CD14-positive monocyte (primary cell): Measurements from ENCODE around the gene KLHL13. TPM values are rescaled to one million over a fixed set of nuclear protein-coding genes. Genes with fewer than 3 reads are reported as not detected.

Source experiments
- DNase-seq, 3 donors: peaks; one replicate each; pipeline ENCODE4 v3.0.0-alpha.2; 2011 to 2022
- H2AFZ ChIP-seq: 2 replicates; pipeline ENCODE4 v1.6.0; 2012; ENCODE audit warnings: mild to moderate bottlenecking, low read depth, low read length, inconsistent platforms; ENCODE audit not compliant: insufficient read depth, poor library complexity, severe bottlenecking
- H3K27ac ChIP-seq, 2 donors: 1 replicate in 1 of 2; 2 replicates in 1 of 2; pipeline ENCODE4 v1.5.1; 2012 to 2013; ENCODE audit warnings: low read length in 2 of 2, control low read depth in 1 of 2, inconsistent platforms in 1 of 2, low read depth in 1 of 2, mild to moderate bottlenecking in 1 of 2
- H3K27me3 ChIP-seq, 2 donors: one replicate each; pipeline versions ENCODE4 v1.6.0 to v1.6.1; 2011 to 2013; ENCODE audit warnings: low read length in 2 of 2; ENCODE audit not compliant: control insufficient read depth in 2 of 2, insufficient read depth in 2 of 2
- H3K36me3 ChIP-seq, 2 donors: replicated peaks in 1 of 2; 1 replicate in 1 of 2; 2 replicates in 1 of 2; pipeline versions ENCODE4 v1.5.1 to v1.6.1; 2012 to 2013; ENCODE audit warnings: low read length in 2 of 2, control low read depth in 1 of 2, inconsistent platforms in 1 of 2, mild to moderate bottlenecking in 1 of 2; ENCODE audit not compliant: insufficient read depth in 2 of 2, control insufficient read depth in 1 of 2
- H3K4me1 ChIP-seq, 2 donors: 1 replicate in 1 of 2; 2 replicates in 1 of 2; pipeline versions ENCODE4 v1.5.1 to v1.6.1; 2012 to 2013; ENCODE audit warnings: low read length in 2 of 2, control low read depth in 1 of 2, inconsistent platforms in 1 of 2, mild to moderate bottlenecking in 1 of 2, moderate library complexity in 1 of 2; ENCODE audit not compliant: insufficient read depth in 2 of 2, control insufficient read depth in 1 of 2
- H3K4me2 ChIP-seq: replicated peaks from 2 replicates; pipeline ENCODE3; 2012; ENCODE audit warnings: low read length, moderate library complexity, mild to moderate bottlenecking; ENCODE audit not compliant: poor library complexity, severe bottlenecking; ENCODE audit errors: extremely low read depth
- H3K4me3 ChIP-seq, 3 experiments: fragments of 200-600 bp in 1 of 3; sonication (generic) in 1 of 3; replicated peaks in 1 of 3; 1 replicate in 2 of 3; 2 replicates in 1 of 3; pipeline ENCODE4 v1.5.1; 2011 to 2013; ENCODE audit warnings: low read length in 3 of 3, mild to moderate bottlenecking in 3 of 3, control low read depth in 2 of 3, low read depth in 2 of 3, inconsistent platforms in 1 of 3, moderate library complexity in 1 of 3
- H3K79me2 ChIP-seq: 2 replicates; pipeline ENCODE4 v1.6.0; 2012; ENCODE audit warnings: mild to moderate bottlenecking, control low read depth, inconsistent platforms, low read length, moderate library complexity; ENCODE audit not compliant: insufficient read depth
- H3K9ac ChIP-seq: 2 replicates; pipeline ENCODE4 v1.6.0; 2017; ENCODE audit warnings: low read length, mild to moderate bottlenecking; ENCODE audit not compliant: insufficient read depth, poor library complexity, severe bottlenecking
- H3K9me3 ChIP-seq, 2 donors: replicated peaks in 1 of 2; 1 replicate in 1 of 2; 2 replicates in 1 of 2; pipeline versions ENCODE4 v1.5.1 to v1.6.1; 2012 to 2013; ENCODE audit warnings: low read length in 2 of 2, control low read depth in 1 of 2; ENCODE audit not compliant: control insufficient read depth in 1 of 2, insufficient read depth in 1 of 2
- H4K20me1 ChIP-seq: 2 replicates; pipeline ENCODE4 v1.6.0; 2012; ENCODE audit warnings: mild to moderate bottlenecking, low read length, control low read depth, moderate library complexity; ENCODE audit not compliant: insufficient read depth
- H3K27ac Mint-ChIP-seq, 7 donors: one replicate each; pipeline ENCODE4 v1.8.0; 2020; ENCODE audit warnings: mild to moderate bottlenecking in 7 of 7, mixed read lengths in 7 of 7, moderate library complexity in 6 of 7, inconsistent platforms in 2 of 7
- H3K27me3 Mint-ChIP-seq, 3 donors: one replicate each; pipeline ENCODE4 v1.8.0; 2021 to 2022; ENCODE audit warnings: low read depth in 3 of 3, mild to moderate bottlenecking in 3 of 3, mixed read lengths in 3 of 3, moderate library complexity in 3 of 3, inconsistent platforms in 1 of 3
- H3K36me3 Mint-ChIP-seq, 2 donors: one replicate each; pipeline ENCODE4 v1.8.0; 2020; ENCODE audit warnings: mixed read lengths in 2 of 2, inconsistent platforms in 1 of 2, mild to moderate bottlenecking in 1 of 2
- H3K4me1 Mint-ChIP-seq: one replicate; pipeline ENCODE4 v1.8.0; 2020; ENCODE audit warnings: mild to moderate bottlenecking, mixed read lengths
- H3K4me3 Mint-ChIP-seq, 2 donors: one replicate each; pipeline ENCODE4 v1.8.0; 2020; ENCODE audit warnings: mild to moderate bottlenecking in 2 of 2, mixed read lengths in 2 of 2, moderate library complexity in 1 of 2
- H3K9me3 Mint-ChIP-seq, 7 donors: one replicate each; pipeline ENCODE4 v1.8.0; 2020 to 2022; ENCODE audit warnings: mixed read lengths in 7 of 7, mild to moderate bottlenecking in 6 of 7, moderate library complexity in 6 of 7, inconsistent platforms in 2 of 7
- WGBS: methylation state at CpG from one replicate; pipeline ENCODE4 v1.1.5; 2013; ENCODE audit warnings: missing lambda C conversion rate; ENCODE audit not compliant: insufficient coverage; 5-methylcytosine and 5-hydroxymethylcytosine counted together
- intact Hi-C, 2 donors: fragments of 100-400 bp; cut with micrococcal nuclease; formaldehyde crosslinking; loops; one replicate each; pipeline versions ENCODE4 v1.15.0 to v1.15.1; 2023
- polyA plus RNA-seq, 3 donors: library from polyadenylated mRNA; depleted of rRNA in 1 of 3; unstranded in 2 of 3; stranded (reverse) in 1 of 3; fragments of 300-500 nt in 2 of 3; fragments of >200 nt in 1 of 3; fragmentation: Illumina TruSeq in 2 of 3; gene quantifications; 1 replicate in 2 of 3; 2 replicates in 1 of 3; pipeline ENCODE4 v1.2.3, GENCODE V29; 2012 to 2021
- TF ChIP-seq, protein P1 (sequence below): fragments of 200-600 bp; IDR thresholded peaks from one replicate; pipeline ENCODE4 v1.8.0; 2022; ENCODE audit warnings: antibody characterized with exemption, mild to moderate bottlenecking

KLHL13 gene
- polyA plus RNA-seq, 3 donors: 0.05 to 0.41 (median 0.10) TPM

- Mint-ChIP-seq H3K27ac (no peak overlapping the region), H3K9me3 (no peaks in the 10 kb centered on the region), H3K4me1 (no peaks in the 10 kb centered on the region), H3K4me3 (no peak overlapping the region), H3K36me3 (no peaks in the 10 kb centered on the region), H3K27me3 (peaks cover 0 to 10% (median 0%) of the 10 kb centered on the region in 3 donors)
- Histone ChIP-seq H3K4me3 (no peak overlapping the region), H3K9me3 (no peaks in the 10 kb centered on the region), H3K4me2 (no peak overlapping the region), H3K4me1 (no peaks in the 10 kb centered on the region), H3K27ac (no peak overlapping the region), H3K9ac (no peak overlapping the region), H3K79me2 (no peaks in the 10 kb centered on the region), H3K27me3 (no peaks in the 10 kb centered on the region), H3K36me3 (no peaks in the 10 kb centered on the region), H2AFZ (no peak overlapping the region), H4K20me1 (no peaks in the 10 kb centered on the region)
- no peak for DNase-seq
- intact Hi-C loops: no loop called here
- TF ChIP-seq, protein P1, sequence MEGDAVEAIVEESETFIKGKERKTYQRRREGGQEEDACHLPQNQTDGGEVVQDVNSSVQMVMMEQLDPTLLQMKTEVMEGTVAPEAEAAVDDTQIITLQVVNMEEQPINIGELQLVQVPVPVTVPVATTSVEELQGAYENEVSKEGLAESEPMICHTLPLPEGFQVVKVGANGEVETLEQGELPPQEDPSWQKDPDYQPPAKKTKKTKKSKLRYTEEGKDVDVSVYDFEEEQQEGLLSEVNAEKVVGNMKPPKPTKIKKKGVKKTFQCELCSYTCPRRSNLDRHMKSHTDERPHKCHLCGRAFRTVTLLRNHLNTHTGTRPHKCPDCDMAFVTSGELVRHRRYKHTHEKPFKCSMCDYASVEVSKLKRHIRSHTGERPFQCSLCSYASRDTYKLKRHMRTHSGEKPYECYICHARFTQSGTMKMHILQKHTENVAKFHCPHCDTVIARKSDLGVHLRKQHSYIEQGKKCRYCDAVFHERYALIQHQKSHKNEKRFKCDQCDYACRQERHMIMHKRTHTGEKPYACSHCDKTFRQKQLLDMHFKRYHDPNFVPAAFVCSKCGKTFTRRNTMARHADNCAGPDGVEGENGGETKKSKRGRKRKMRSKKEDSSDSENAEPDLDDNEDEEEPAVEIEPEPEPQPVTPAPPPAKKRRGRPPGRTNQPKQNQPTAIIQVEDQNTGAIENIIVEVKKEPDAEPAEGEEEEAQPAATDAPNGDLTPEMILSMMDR: no peak
- no CpG with 5 or more reads among the region's 1 CpG for WGBS
These were observed 36.7 kb upstream of the KLHL13 start for GRCh38 chrX:118153270-118153669.

DNA sequence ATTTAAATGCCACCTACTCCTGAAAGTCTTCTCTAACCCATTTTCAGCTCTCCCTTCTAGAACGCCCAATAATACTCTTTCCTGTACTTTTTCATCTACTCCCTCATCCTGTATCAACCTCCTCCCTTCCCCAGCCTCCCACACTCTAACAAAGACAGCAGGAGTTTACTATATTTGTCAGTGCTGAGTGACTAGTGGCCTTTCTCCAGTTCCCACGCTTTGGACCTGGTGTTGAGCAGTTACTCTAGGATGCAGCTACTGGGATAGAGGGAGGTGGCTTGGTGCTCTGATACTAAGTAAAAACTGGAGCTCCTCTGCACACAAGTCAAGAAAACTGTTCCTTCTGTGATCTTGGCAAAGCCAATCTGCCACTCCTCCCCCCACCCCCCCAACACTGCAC is 36.1 kb upstream of the KLHL13 start:
- no peak overlapping the region for H3K27ac Mint-ChIP-seq
- H3K27ac ChIP-seq: no peak overlapping the region

More for the DNA sequence above, 36.1 kb upstream of the KLHL13 start:
- Histone ChIP-seq H4K20me1 (no peaks in the 10 kb centered on the region), H2AFZ (no peak overlapping the region), H3K9ac (no peak overlapping the region), H3K4me2 (no peak overlapping the region), H3K36me3 (no peaks in the 10 kb centered on the region), H3K4me1 (no peaks in the 10 kb centered on the region), H3K79me2 (no peaks in the 10 kb centered on the region), H3K9me3 (no peaks in the 10 kb centered on the region), H3K27me3 (no peaks in the 10 kb centered on the region), H3K4me3 (no peak overlapping the region)
- no CpG with 5 or more reads among the region's 2 CpGs for WGBS
- intact Hi-C loops: no loop called here
- no peaks in the 10 kb centered on the region for H3K4me1 Mint-ChIP-seq
- H3K27me3 Mint-ChIP-seq: peaks cover 0 to 10% (median 0%) of the 10 kb centered on the region in 3 donors
- H3K9me3 Mint-ChIP-seq: peaks cover 0 to 2% (median 0%) of the 10 kb centered on the region in 7 donors
- H3K4me3 Mint-ChIP-seq: no peak overlapping the region
- H3K36me3 Mint-ChIP-seq: no peaks in the 10 kb centered on the region
- DNase-seq: no peak
- TF ChIP-seq, protein P1: no peak
